Chondrocyte (in vitro differentiated cells): ENCODE data around the gene BTBD19. TPM values are rescaled to one million over a fixed set of nuclear protein-coding genes. Genes with fewer than 3 reads are reported as not detected.
A peak's percentile ranks its signal among the peaks of the same experiment; 100 is the strongest.
"Not testable (repeated sequence)": the region's sequence is repeated elsewhere in the genome, so short reads cannot be mapped to it uniquely, and the experiment has no call there.

Source experiments
- DNase-seq: peaks from one replicate; pipeline ENCODE4 v3.0.0; 2021; ENCODE audit warnings: mixed read lengths, low spot score
- H3K27ac Mint-ChIP-seq: one replicate; pipeline ENCODE4 v1.8.0; 2021; ENCODE audit warnings: mild to moderate bottlenecking, moderate library complexity, mixed read lengths; ENCODE audit not compliant: unreplicated experiment
- H3K27me3 Mint-ChIP-seq: 2 replicates; pipeline ENCODE4 v1.8.0; 2021; ENCODE audit warnings: low read depth, mixed read lengths
- H3K36me3 Mint-ChIP-seq: 2 replicates; pipeline ENCODE4 v1.8.0; 2021; ENCODE audit warnings: low read depth, mixed read lengths
- H3K4me1 Mint-ChIP-seq: 2 replicates; pipeline ENCODE4 v1.8.0; 2021; ENCODE audit warnings: low read depth, mild to moderate bottlenecking, mixed read lengths
- H3K4me3 Mint-ChIP-seq: one replicate; pipeline ENCODE4 v1.8.0; 2021; ENCODE audit warnings: mild to moderate bottlenecking, moderate library complexity, mixed read lengths; ENCODE audit not compliant: unreplicated experiment
- H3K9me3 Mint-ChIP-seq: 2 replicates; pipeline ENCODE4 v1.8.0; 2021; ENCODE audit warnings: low read depth, mixed read lengths
- total RNA-seq: library from RNA; stranded (reverse); gene quantifications from 3 replicates; pipeline ENCODE4 v1.2.1, GENCODE V29; 2021
- TF ChIP-seq, protein P1 (sequence below): fragments of 200-600 bp; sonication (generic); IDR thresholded peaks from 2 replicates; pipeline ENCODE4 v1.5.0; 2021; ENCODE audit warnings: antibody characterized with exemption, mild to moderate bottlenecking, moderate library complexity

BTBD19 gene
- total RNA-seq, 1 donor from 2014 or later: 44.1 TPM

DNA sequence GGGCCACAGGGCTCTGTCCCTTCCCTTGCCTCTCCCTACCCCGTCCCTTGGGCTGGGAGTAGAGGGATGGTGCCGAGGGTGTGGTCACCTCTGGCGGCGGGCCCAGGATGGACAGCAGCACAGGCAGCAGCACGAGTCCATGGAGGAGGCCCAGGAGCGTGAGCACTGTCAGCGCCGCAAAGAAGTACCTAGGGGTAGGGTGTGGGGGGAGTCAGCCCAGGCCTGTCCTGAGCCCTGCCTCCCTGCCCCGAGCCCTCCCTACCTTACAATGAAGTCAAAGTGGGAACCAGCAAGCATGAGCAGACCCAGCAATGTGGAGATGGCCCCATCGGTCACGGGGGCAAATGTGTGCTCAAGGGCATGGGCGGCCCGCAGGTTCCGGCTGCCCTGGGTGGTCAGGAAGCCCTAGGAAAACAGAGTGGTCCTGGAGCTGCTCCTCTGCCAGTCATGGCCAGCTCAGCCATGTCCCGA, 14.7 kb downstream of the BTBD19 start:
- Mint-ChIP-seq H3K4me3 (no peak overlapping the region), H3K27ac (no peak overlapping the region), H3K27me3 (no peaks in the 10 kb centered on the region), H3K4me1 (peaks cover 24% of the 10 kb centered on the region), H3K9me3 (no peaks in the 10 kb centered on the region), H3K36me3 (no peaks in the 10 kb centered on the region)
- TF ChIP-seq, protein P1, sequence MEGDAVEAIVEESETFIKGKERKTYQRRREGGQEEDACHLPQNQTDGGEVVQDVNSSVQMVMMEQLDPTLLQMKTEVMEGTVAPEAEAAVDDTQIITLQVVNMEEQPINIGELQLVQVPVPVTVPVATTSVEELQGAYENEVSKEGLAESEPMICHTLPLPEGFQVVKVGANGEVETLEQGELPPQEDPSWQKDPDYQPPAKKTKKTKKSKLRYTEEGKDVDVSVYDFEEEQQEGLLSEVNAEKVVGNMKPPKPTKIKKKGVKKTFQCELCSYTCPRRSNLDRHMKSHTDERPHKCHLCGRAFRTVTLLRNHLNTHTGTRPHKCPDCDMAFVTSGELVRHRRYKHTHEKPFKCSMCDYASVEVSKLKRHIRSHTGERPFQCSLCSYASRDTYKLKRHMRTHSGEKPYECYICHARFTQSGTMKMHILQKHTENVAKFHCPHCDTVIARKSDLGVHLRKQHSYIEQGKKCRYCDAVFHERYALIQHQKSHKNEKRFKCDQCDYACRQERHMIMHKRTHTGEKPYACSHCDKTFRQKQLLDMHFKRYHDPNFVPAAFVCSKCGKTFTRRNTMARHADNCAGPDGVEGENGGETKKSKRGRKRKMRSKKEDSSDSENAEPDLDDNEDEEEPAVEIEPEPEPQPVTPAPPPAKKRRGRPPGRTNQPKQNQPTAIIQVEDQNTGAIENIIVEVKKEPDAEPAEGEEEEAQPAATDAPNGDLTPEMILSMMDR: no peak
- peak; percentile 90 for DNase-seq

DNA sequence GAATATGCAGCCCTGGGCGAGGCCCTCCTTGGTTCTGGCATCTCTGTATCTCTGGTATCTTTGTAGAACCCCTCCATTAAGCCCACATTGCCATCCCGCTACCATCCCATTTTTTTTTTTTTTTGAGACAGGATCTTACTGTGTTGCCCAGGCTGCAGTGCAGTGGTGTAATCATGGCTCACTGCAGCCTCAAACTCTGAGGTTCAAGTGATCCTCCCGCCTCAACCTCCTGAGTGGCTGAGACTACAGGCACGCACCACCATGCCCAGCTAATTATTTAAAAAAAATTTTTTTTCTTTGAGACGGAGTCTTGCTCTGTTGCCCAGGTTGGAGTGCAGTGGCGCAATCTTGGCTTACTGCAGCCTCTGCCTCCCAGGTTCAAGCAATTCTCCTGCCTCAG, 16.1 kb downstream of the BTBD19 start:
- H3K27ac Mint-ChIP-seq, H3K27me3 Mint-ChIP-seq, H3K9me3 Mint-ChIP-seq, H3K4me3 Mint-ChIP-seq, H3K36me3 Mint-ChIP-seq: not testable (repeated sequence)
- peaks cover 10% of the 10 kb centered on the region for H3K4me1 Mint-ChIP-seq
- peak; percentile 17 for DNase-seq

DNA sequence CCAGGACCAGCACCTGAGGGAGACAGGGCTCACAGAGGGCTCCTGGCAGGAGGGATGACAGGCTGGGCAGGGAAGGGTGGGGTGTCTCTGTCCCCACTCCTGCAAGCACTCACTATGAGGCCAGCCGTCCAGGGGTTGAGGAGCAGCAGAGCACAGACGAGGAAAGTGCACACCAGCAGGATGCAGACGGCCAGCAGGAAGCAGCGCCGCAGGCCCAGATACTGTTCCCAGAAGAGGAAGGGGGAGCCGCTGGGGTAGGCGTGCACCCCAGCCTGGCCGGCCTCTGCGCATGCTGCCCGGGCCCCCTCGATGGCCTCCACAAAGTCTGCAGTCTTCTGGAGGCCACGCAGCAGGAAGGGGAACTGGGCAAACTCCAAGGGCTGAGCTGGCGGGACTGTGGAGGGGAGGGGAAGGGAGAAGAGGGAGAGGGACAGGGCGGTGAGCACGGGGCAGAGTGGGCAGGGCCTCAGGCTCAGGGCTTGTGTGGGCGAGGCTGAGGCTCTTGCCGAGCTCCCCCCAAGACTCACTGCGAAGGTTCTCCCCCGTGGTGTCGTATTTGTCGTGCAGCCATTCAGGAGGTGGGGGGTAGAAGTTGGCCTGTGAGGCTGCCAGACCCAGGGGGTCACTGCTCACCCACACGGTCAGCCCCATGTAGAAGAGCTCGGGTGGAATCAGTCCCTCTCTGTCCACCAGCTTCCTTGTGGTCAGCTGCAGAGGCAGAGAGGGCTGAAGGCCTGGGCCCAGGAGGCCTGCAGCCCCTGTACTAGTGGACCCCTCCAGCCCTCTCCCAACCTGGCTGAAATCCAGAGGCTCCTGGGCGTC, 18.3 kb downstream of the BTBD19 start:
- Mint-ChIP-seq H3K27me3 (no peaks in the 10 kb centered on the region), H3K9me3 (no peaks in the 10 kb centered on the region), H3K4me3 (no peak overlapping the region), H3K36me3 (no peaks in the 10 kb centered on the region), H3K4me1 (no peaks in the 10 kb centered on the region), H3K27ac (no peak overlapping the region)
- DNase-seq: peak; percentile 86
- TF ChIP-seq, protein P1: no peak

DNA sequence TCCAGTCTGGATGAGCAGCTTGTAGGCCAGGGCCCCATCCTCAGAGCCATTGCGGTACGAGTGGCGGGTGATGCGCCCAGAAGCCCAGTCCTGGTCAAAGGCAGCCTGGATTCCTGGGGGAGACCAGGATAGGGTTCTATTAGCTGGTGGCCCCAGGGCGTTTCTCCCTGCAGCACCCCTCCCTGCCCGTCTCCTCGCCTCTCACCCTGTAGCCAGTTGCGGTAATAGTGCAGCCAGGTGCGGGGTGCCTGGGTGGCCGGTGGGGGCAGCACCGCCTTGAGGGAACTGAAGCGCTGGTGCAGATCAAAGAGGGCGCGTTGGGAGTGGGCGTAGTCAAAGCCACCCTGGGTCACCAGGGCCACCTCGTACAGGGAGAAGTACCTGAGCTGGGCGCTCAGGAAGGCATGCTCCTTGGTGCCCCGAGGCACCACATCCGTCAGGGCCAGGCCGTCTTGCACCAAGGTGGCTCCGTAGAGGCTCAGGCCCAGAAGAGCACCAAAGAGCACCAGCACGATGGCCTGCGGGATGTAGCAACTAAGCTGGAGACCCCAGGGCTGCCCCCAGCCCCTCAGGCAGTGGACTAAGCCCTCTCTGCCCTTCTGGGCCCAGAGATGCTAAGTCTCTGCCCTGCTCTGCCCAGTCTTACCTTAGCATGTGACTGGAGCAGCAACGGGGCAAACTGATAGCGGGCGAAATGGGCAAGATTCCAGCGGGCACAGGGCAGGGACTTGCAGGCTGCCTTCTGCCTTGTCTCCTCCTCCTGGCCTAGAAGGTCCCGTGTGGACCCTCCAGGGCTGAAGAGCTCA, 19.1 kb downstream of the BTBD19 start:
- H3K27me3 Mint-ChIP-seq: no peaks in the 10 kb centered on the region
- no peaks in the 10 kb centered on the region for H3K4me1 Mint-ChIP-seq
- no peaks in the 10 kb centered on the region for H3K36me3 Mint-ChIP-seq
- DNase-seq: peak; percentile 84
- H3K27ac Mint-ChIP-seq: no peak overlapping the region
- no peaks in the 10 kb centered on the region for H3K9me3 Mint-ChIP-seq
- TF ChIP-seq, protein P1: no peak
- no peak overlapping the region for H3K4me3 Mint-ChIP-seq

DNA sequence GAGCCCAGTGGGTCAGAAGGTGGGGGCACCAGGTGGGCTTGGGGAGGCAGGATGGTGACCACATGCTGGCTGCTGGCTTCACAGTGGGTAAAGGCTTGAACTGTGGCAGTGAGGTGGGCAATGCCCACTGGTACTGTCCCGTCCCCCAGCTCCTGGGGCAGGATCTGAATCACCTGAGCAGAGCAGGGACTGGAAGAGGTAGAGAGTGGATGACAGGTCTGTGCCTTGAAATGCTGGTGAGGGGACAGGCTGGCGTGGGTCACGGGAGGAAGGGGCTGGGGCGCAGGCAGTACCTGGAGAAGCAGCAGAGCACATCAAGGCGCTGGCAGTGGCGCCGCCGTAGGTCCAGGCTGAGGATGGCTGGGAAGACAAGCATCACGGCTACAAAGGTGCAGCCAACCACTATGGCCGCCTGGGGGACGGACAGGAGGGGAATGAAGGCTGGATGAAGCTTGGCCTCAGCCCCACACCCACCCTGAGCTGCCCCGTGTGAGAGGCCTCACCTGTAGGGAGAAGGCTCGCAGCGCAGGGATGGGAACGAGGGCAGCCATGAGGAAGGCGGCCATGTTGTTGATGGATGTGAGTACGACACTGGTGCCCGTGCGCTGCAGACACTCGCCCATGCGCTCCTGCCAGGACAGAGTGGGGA, 19.8 kb downstream of the BTBD19 start:
- TF ChIP-seq, protein P1: no peak
- no peaks in the 10 kb centered on the region for H3K27me3 Mint-ChIP-seq
- no peak overlapping the region for H3K27ac Mint-ChIP-seq
- peak; percentile 84 for DNase-seq
- no peak overlapping the region for H3K4me3 Mint-ChIP-seq
- H3K36me3 Mint-ChIP-seq: no peaks in the 10 kb centered on the region
- no peaks in the 10 kb centered on the region for H3K4me1 Mint-ChIP-seq
- no peaks in the 10 kb centered on the region for H3K9me3 Mint-ChIP-seq
